ENCODE data around the gene WDR81.

GRCh38 chr17:1758807-1759206, 34.3 kb downstream of the WDR81 start:
- no peak for TF ChIP-seq POLR2A (IDR thresholded peaks at IDR 0.05)
- no peak for TF ChIP-seq CTCF (IDR thresholded peaks at IDR 0.05)

Data from esophagus squamous epithelium (tissue), 4 donors.